Neutrophil (primary cell): Measurements from ENCODE around the gene TRANK1.
"Not testable (repeated sequence)": the region's sequence is repeated elsewhere in the genome, so short reads cannot be mapped to it uniquely, and the experiment has no call there.

Source experiments
- H3K27ac ChIP-seq: fragments of 200-600 bp; sonication (generic); 2 replicates; pipeline ENCODE4 v1.5.1; 2016; ENCODE audit warnings: mild to moderate bottlenecking, moderate library complexity
- H3K27me3 ChIP-seq: fragments of 200-600 bp; sonication (generic); 2 replicates; pipeline ENCODE4 v1.6.0; 2016; ENCODE audit warnings: mild to moderate bottlenecking
- H3K36me3 ChIP-seq: fragments of 200-600 bp; sonication (generic); 2 replicates; pipeline ENCODE4 v1.5.1; 2017
- H3K4me1 ChIP-seq, 2 experiments: fragments of 200-600 bp in 1 of 2; sonication (generic) in 1 of 2; 1 replicate in 1 of 2; 2 replicates in 1 of 2; pipeline versions ENCODE4 v1.5.1 to v1.6.1; 2013 to 2016; ENCODE audit warnings: low read depth in 1 of 2, low read length in 1 of 2, mild to moderate bottlenecking in 1 of 2, moderate library complexity in 1 of 2; ENCODE audit not compliant: control insufficient read depth in 1 of 2, insufficient read depth in 1 of 2
- H3K4me3 ChIP-seq, 2 experiments: fragments of 200-600 bp in 1 of 2; sonication (generic) in 1 of 2; 1 replicate in 1 of 2; 2 replicates in 1 of 2; pipeline ENCODE4 v1.5.1; 2013 to 2016; ENCODE audit warnings: low read depth in 1 of 2, low read length in 1 of 2, mild to moderate bottlenecking in 1 of 2, moderate library complexity in 1 of 2
- H3K9me3 ChIP-seq: fragments of 200-600 bp; sonication (generic); 2 replicates; pipeline ENCODE4 v1.5.1; 2016
- TF ChIP-seq, protein P1 (sequence below): fragments of 200-600 bp; sonication (generic); IDR thresholded peaks from 2 replicates; pipeline ENCODE4 v1.5.1; 2016; ENCODE audit warnings: antibody characterized with exemption

TRANK1 gene

DNA sequence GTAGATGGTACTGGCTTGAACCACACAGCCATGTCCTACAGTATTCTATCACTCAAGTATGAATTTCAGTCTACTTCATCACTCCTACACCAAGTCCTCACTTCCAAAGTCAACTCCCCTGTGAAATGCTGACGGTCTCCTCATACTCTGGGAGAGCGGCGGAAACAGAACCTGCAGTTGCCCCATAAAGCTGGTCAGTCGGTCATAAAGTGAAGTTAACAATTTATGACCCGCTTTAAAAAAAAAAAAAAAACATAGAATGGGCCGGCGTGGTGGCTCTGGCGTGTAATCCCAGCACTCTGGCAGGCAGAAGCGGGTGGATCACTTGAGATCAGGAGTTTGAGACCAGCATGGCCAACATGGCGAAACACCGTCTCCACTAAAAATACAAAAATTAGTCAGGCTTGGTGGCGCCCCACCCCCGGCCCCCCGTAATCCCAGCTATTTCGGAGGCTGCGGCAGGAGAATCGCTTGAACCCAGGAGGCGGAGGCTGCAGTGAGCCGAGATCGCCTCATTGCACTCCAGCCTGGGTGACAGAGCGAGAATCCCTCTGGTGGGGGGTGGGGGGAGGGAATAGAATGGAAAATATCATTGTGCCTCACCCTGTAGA, 2.1 kb downstream of the TRANK1 start:
- peaks cover 12 to 16% of the 10 kb centered on the region in 2 experiments for H3K4me1 ChIP-seq
- H3K4me3 ChIP-seq = no peak overlapping the region
- H3K27ac ChIP-seq = no peak overlapping the region
- H3K27me3 ChIP-seq = peaks cover 8% of the 10 kb centered on the region
- TF ChIP-seq, protein P1, sequence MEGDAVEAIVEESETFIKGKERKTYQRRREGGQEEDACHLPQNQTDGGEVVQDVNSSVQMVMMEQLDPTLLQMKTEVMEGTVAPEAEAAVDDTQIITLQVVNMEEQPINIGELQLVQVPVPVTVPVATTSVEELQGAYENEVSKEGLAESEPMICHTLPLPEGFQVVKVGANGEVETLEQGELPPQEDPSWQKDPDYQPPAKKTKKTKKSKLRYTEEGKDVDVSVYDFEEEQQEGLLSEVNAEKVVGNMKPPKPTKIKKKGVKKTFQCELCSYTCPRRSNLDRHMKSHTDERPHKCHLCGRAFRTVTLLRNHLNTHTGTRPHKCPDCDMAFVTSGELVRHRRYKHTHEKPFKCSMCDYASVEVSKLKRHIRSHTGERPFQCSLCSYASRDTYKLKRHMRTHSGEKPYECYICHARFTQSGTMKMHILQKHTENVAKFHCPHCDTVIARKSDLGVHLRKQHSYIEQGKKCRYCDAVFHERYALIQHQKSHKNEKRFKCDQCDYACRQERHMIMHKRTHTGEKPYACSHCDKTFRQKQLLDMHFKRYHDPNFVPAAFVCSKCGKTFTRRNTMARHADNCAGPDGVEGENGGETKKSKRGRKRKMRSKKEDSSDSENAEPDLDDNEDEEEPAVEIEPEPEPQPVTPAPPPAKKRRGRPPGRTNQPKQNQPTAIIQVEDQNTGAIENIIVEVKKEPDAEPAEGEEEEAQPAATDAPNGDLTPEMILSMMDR = no peak
- no peaks in the 10 kb centered on the region for H3K9me3 ChIP-seq
- H3K36me3 ChIP-seq = no peaks in the 10 kb centered on the region

GRCh38 chr3:36941658-36942057, 3.2 kb downstream of the TRANK1 start:
- Histone ChIP-seq H3K9me3 (no peaks in the 10 kb centered on the region), H3K36me3 (no peaks in the 10 kb centered on the region), H3K27ac (no peak overlapping the region), H3K27me3 (peaks cover 8% of the 10 kb centered on the region), H3K4me1 (peaks cover 12 to 16% of the 10 kb centered on the region in 2 experiments), H3K4me3 (no peak overlapping the region)
- TF ChIP-seq, protein P1 = no peak

- Histone ChIP-seq H3K36me3 (no peaks in the 10 kb centered on the region), H3K27me3 (peaks cover 8% of the 10 kb centered on the region), H3K27ac (no peak overlapping the region), H3K9me3 (no peaks in the 10 kb centered on the region), H3K4me1 (peaks cover 12 to 16% of the 10 kb centered on the region in 2 experiments), H3K4me3 (no peak overlapping the region)
- TF ChIP-seq, protein P1 = no peak
Observed at GRCh38 chr3:36941162-36941561, 3.7 kb downstream of the TRANK1 start.

DNA sequence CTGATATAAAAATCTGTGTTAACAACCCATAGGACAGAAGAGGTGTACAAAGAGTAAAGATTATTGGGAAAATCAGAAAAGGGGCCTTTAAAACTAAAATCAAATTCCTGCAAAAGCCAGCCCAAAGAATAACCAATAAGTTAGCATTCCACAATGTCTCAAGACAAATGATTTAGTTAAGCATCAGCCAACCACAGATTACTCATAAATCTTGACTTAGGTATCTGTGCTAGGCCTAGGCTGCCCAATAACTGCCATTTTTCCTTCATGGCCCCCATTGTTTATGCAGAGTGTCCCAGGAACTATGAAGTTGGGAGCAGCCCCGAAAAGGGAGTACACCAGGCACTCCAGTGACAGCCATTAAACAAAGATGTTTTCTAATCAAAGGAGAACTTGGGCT, 7.4 kb downstream of the TRANK1 start:
- Histone ChIP-seq H3K4me3 (no peak overlapping the region), H3K27me3 (no peaks in the 10 kb centered on the region), H3K27ac (no peak overlapping the region), H3K4me1 (no peaks in the 10 kb centered on the region), H3K9me3 (no peaks in the 10 kb centered on the region), H3K36me3 (no peaks in the 10 kb centered on the region)
- TF ChIP-seq, protein P1 = no peak

GRCh38 chr3:36933540-36934296, 11.1 kb downstream of the TRANK1 start:
- TF ChIP-seq, protein P1 = no peak
- no peaks in the 10 kb centered on the region for H3K27me3 ChIP-seq
- H3K4me1 ChIP-seq = no peaks in the 10 kb centered on the region
- no peaks in the 10 kb centered on the region for H3K36me3 ChIP-seq
- H3K9me3 ChIP-seq = no peaks in the 10 kb centered on the region
- no peak overlapping the region for H3K4me3 ChIP-seq
- no peak overlapping the region for H3K27ac ChIP-seq

GRCh38 chr3:36931424-36931823, 13.4 kb downstream of the TRANK1 start:
- H3K27me3 ChIP-seq, H3K36me3 ChIP-seq, H3K9me3 ChIP-seq, H3K27ac ChIP-seq, H3K4me3 ChIP-seq, H3K4me1 ChIP-seq: not testable (repeated sequence)
